Natural killer cell (primary cell): Measurements from ENCODE around the gene SDC3. TPM values are rescaled to one million over a fixed set of nuclear protein-coding genes. Genes with fewer than 3 reads are reported as not detected.

Experiments
- ATAC-seq, 3 donors: fragments of 150-1000 bp in 2 of 3; fragments of 200-7000 bp in 1 of 3; cut with Tn5 transposase; 1 replicate in 1 of 3; 2 replicates in 2 of 3; pipeline ENCODE4 v1.10.0; 2021; ENCODE audit warnings: mild to moderate bottlenecking in 2 of 3, moderate library complexity in 2 of 3
- DNase-seq, 2 donors: peaks; one replicate each; pipeline versions ENCODE4 v3.0.0 to v3.0.0-alpha.2; 2013 to 2021; ENCODE audit warnings: mixed read lengths in 1 of 2
- H3K27ac ChIP-seq: one replicate; pipeline ENCODE4 v1.5.1; 2013; ENCODE audit warnings: mild to moderate bottlenecking, low read length
- H3K27me3 ChIP-seq: one replicate; pipeline ENCODE4 v1.6.1; 2013; ENCODE audit warnings: low read length; ENCODE audit not compliant: control insufficient read depth, insufficient read depth
- H3K36me3 ChIP-seq: one replicate; pipeline ENCODE4 v1.6.1; 2013; ENCODE audit warnings: low read length; ENCODE audit not compliant: control insufficient read depth, insufficient read depth
- H3K4me1 ChIP-seq: one replicate; pipeline ENCODE4 v1.6.1; 2013; ENCODE audit warnings: low read length; ENCODE audit not compliant: control insufficient read depth, insufficient read depth
- H3K4me3 ChIP-seq: one replicate; pipeline ENCODE4 v1.5.1; 2013; ENCODE audit warnings: low read length
- H3K9me3 ChIP-seq: one replicate; pipeline ENCODE4 v1.6.1; 2013; ENCODE audit warnings: low read length; ENCODE audit not compliant: control insufficient read depth, insufficient read depth
- H3K27ac Mint-ChIP-seq, 2 donors: one replicate each; pipeline ENCODE4 v1.8.0; 2022; ENCODE audit warnings: mild to moderate bottlenecking in 2 of 2, mixed read lengths in 2 of 2, moderate library complexity in 1 of 2
- H3K27me3 Mint-ChIP-seq, 2 donors: one replicate each; pipeline ENCODE4 v1.8.0; 2022; ENCODE audit warnings: low read depth in 2 of 2, mixed read lengths in 2 of 2
- H3K36me3 Mint-ChIP-seq: one replicate; pipeline ENCODE4 v1.8.0; 2022; ENCODE audit warnings: mixed read lengths
- H3K4me1 Mint-ChIP-seq, 2 donors: one replicate each; pipeline ENCODE4 v1.8.0; 2022; ENCODE audit warnings: mixed read lengths in 2 of 2
- H3K4me3 Mint-ChIP-seq: one replicate; pipeline ENCODE4 v1.8.0; 2022; ENCODE audit warnings: mild to moderate bottlenecking, moderate library complexity, mixed read lengths
- H3K9me3 Mint-ChIP-seq, 2 donors: one replicate each; pipeline ENCODE4 v1.8.0; 2022; ENCODE audit warnings: mixed read lengths in 2 of 2
- CTCF ChIP-seq: fragments of 200-600 bp; IDR thresholded peaks from one replicate; pipeline ENCODE4 v1.8.0; 2022; ENCODE audit warnings: antibody characterized with exemption
- WGBS: methylation state at CpG from one replicate; pipeline ENCODE4 v1.1.7; 2013; ENCODE audit warnings: missing lambda C conversion rate; ENCODE audit not compliant: insufficient coverage; 5-methylcytosine and 5-hydroxymethylcytosine counted together
- intact Hi-C: fragments of 100-400 bp; cut with micrococcal nuclease; formaldehyde crosslinking; loops from one replicate; pipeline ENCODE4 v1.14.2; 2022
- total RNA-seq, 4 donors: library from RNA; stranded (reverse); fragments of 120-200 nt in 1 of 4; gene quantifications; one replicate each; pipeline versions ENCODE4 v1.2.3 to v1.2.4, GENCODE V29; 2013 to 2022

The SDC3 gene
- total RNA-seq, 3 donors from 2014 or later (not counting 1 experiment from before 2014, with no cell fraction given): 0.33 to 0.63 TPM; not detected in 1

GRCh38 chr1:30878559-30878958 lies 30.0 kb downstream of the SDC3 start:
- Mint-ChIP-seq H3K27me3 (peaks cover 32 to 54% of the 10 kb centered on the region in 2 donors), H3K36me3 (no peaks in the 10 kb centered on the region), H3K27ac (no peak overlapping the region), H3K4me1 (no peaks in the 10 kb centered on the region), H3K9me3 (no peaks in the 10 kb centered on the region), H3K4me3 (no peak overlapping the region)
- H3K27me3 ChIP-seq: peaks cover 9% of the 10 kb centered on the region
- no peaks in the 10 kb centered on the region for H3K9me3 ChIP-seq
- H3K4me1 ChIP-seq: no peaks in the 10 kb centered on the region
- TF ChIP-seq CTCF: no peak
- no peak overlapping the region for H3K4me3 ChIP-seq
- H3K36me3 ChIP-seq: no peaks in the 10 kb centered on the region
- DNase-seq (no peak), ATAC-seq (no peak)
- no peak overlapping the region for H3K27ac ChIP-seq
- 78% methylated on average over 13 of the region's 13 CpGs for WGBS
- intact Hi-C loops: no loop called here

- intact Hi-C loops: no loop called here
- 70% methylated on average over 9 of the region's 9 CpGs for WGBS
- Histone ChIP-seq H3K4me3 (no peak overlapping the region), H3K4me1 (no peaks in the 10 kb centered on the region), H3K9me3 (peaks cover 4% of the 10 kb centered on the region), H3K27me3 (peaks cover 9% of the 10 kb centered on the region), H3K36me3 (no peaks in the 10 kb centered on the region), H3K27ac (no peak overlapping the region)
- no peaks in the 10 kb centered on the region for H3K9me3 Mint-ChIP-seq
- no peak for ATAC-seq
- no peak for DNase-seq
- no peaks in the 10 kb centered on the region for H3K4me1 Mint-ChIP-seq
- peaks cover 36 to 54% of the 10 kb centered on the region in 2 donors for H3K27me3 Mint-ChIP-seq
- no peaks in the 10 kb centered on the region for H3K36me3 Mint-ChIP-seq
- TF ChIP-seq CTCF: no peak
- H3K4me3 Mint-ChIP-seq: no peak overlapping the region
- no peak overlapping the region for H3K27ac Mint-ChIP-seq
Measured at GRCh38 chr1:30878016-30878415, 30.5 kb downstream of the SDC3 start.

- H3K4me3 ChIP-seq: no peak overlapping the region
- no peak for TF ChIP-seq CTCF
- intact Hi-C loops: no loop called here
Measured at GRCh38 chr1:30877205-30877912, 31.2 kb downstream of the SDC3 start.

More at GRCh38 chr1:30877205-30877912, 31.2 kb downstream of the SDC3 start:
- Mint-ChIP-seq H3K36me3 (no peaks in the 10 kb centered on the region), H3K27me3 (peaks cover 43 to 52% of the 10 kb centered on the region in 2 donors), H3K27ac (no peak overlapping the region), H3K9me3 (no peaks in the 10 kb centered on the region), H3K4me1 (no peaks in the 10 kb centered on the region), H3K4me3 (no peak overlapping the region)
- DNase-seq (no peak), ATAC-seq (no peak)
- H3K36me3 ChIP-seq: no peaks in the 10 kb centered on the region
- H3K27me3 ChIP-seq: peaks cover 9% of the 10 kb centered on the region
- H3K9me3 ChIP-seq: peaks cover 10% of the 10 kb centered on the region
- H3K27ac ChIP-seq: no peak overlapping the region
- 35% methylated on average over 10 of the region's 10 CpGs for WGBS
- H3K4me1 ChIP-seq: no peaks in the 10 kb centered on the region
